Muscle of arm (tissue), 12 donors: ENCODE results near the gene CYB5D1. TPM values are rescaled to one million over a fixed set of nuclear protein-coding genes. Genes with fewer than 3 reads are reported as not detected.

Experiments
- polyA plus RNA-seq, 12 donors: library from polyadenylated mRNA; unstranded; fragments of 120-200 nt; gene quantifications; one replicate each; pipeline ENCODE4 v1.2.1, GENCODE V29; 2013; ENCODE audit not compliant: insufficient read length in 12 of 12

The CYB5D1 gene
- polyA plus RNA-seq, 12 donors = 6.7 to 14.1 (median 8.7) TPM; not detected in 1

Other genes starting within 250 kb of the CYB5D1 start
- 10 to 100 TPM in 11 of 12 donors, not detected in 1; 30.5 to 71.8 (median 37.0) TPM for gene FXR2, start 243.1 kb upstream of the CYB5D1 start, polyA plus RNA-seq
- 10 to 100 TPM in 11 of 12 donors, not detected in 1; 44.5 to 83.2 (median 68.8) TPM for gene SAT2, start 230.2 kb upstream of the CYB5D1 start, polyA plus RNA-seq
- gene SHBG, start 227.9 kb upstream of the CYB5D1 start, polyA plus RNA-seq = 1 to 10 TPM in 7 of 12 donors, under 1 TPM in 3, not detected in 2; 0.60 to 2.1 (median 1.2) TPM
- gene ATP1B2, start 207.1 kb upstream of the CYB5D1 start, polyA plus RNA-seq = 10 to 100 TPM in 11 of 12 donors, not detected in 1; 15.8 to 39.9 (median 26.1) TPM
- gene TP53, start 170.5 kb upstream of the CYB5D1 start, polyA plus RNA-seq = 100 to 1,000 TPM in 1 of 12 donors, 10 to 100 TPM in 11; 32.5 to 874 (median 37.6) TPM
- 1 to 10 TPM in 11 of 12 donors, not detected in 1; 5.1 to 9.9 (median 7.5) TPM for gene WRAP53, start 169.5 kb upstream of the CYB5D1 start, polyA plus RNA-seq
- gene EFNB3, start 152.8 kb upstream of the CYB5D1 start, polyA plus RNA-seq = 10 to 100 TPM in 2 of 12 donors, 1 to 10 TPM in 9, not detected in 1; 3.2 to 15.0 (median 6.0) TPM
- 10 to 100 TPM in 2 of 12 donors, 1 to 10 TPM in 9, not detected in 1; 2.3 to 13.6 (median 3.8) TPM for gene DNAH2, start 140.3 kb upstream of the CYB5D1 start, polyA plus RNA-seq
- gene KDM6B, start 23.8 kb upstream of the CYB5D1 start, polyA plus RNA-seq = 10 to 100 TPM in 11 of 12 donors, not detected in 1; 10.9 to 26.5 (median 14.6) TPM
- 10 to 100 TPM in 11 of 12 donors, not detected in 1; 14.1 to 29.0 (median 20.2) TPM for gene TMEM88, start 2.9 kb upstream of the CYB5D1 start, polyA plus RNA-seq
- 10 to 100 TPM in 11 of 12 donors, not detected in 1; 34.8 to 74.9 (median 41.8) TPM for gene NAA38, start 444 bp upstream of the CYB5D1 start, polyA plus RNA-seq
- gene CHD3, start 30.8 kb downstream of the CYB5D1 start, polyA plus RNA-seq = 100 to 1,000 TPM in 2 of 12 donors, 10 to 100 TPM in 9, not detected in 1; 56.4 to 524 (median 74.2) TPM
- gene RNF227, start 58.3 kb downstream of the CYB5D1 start, polyA plus RNA-seq = 1 to 10 TPM in 10 of 12 donors, not detected in 2; 2.4 to 4.8 (median 3.0) TPM
- 10 to 100 TPM in 1 of 12 donors, 1 to 10 TPM in 9, not detected in 2; 2.5 to 18.8 (median 6.0) TPM for gene KCNAB3, start 71.9 kb downstream of the CYB5D1 start, polyA plus RNA-seq
- 10 to 100 TPM in 11 of 12 donors, not detected in 1; 76.1 to 93.9 (median 82.4) TPM for gene TRAPPC1, start 73.9 kb downstream of the CYB5D1 start, polyA plus RNA-seq
- gene CNTROB, start 74.2 kb downstream of the CYB5D1 start, polyA plus RNA-seq = 10 to 100 TPM in 11 of 12 donors, not detected in 1; 24.9 to 62.8 (median 31.2) TPM
- gene GUCY2D, start 144.6 kb downstream of the CYB5D1 start, polyA plus RNA-seq = under 1 TPM in 3 of 12 donors, not detected in 9; 0.04 to 0.15 (median 0.05) TPM
- gene ALOX15B, start 181.1 kb downstream of the CYB5D1 start, polyA plus RNA-seq = 1 to 10 TPM in 1 of 12 donors, under 1 TPM in 9, not detected in 2; 0.18 to 1.2 (median 0.28) TPM
- under 1 TPM in 3 of 12 donors, not detected in 9; 0.09 to 0.66 (median 0.49) TPM for gene ALOX12B, start 229.7 kb downstream of the CYB5D1 start, polyA plus RNA-seq